ENCODE measurements around the gene BOK.
"Not testable (repeated sequence)": the region's sequence is repeated elsewhere in the genome, so short reads cannot be mapped to it uniquely, and the experiment has no call there.

Gene BOK

GRCh38 chr2:241569831-241570281 is 11.3 kb downstream of the BOK start:
- no peak overlapping the region for H3K4me3 ChIP-seq (ENCODE audit: low read length)
- no peak for DNase-seq (ENCODE audit: low read depth)
- no peak for TF ChIP-seq CTCF (conservative IDR thresholded peaks at IDR 0.05; ENCODE audit: low read depth, low read length)

GRCh38 chr2:241570961-241571581 is 12.5 kb downstream of the BOK start:
- H3K4me3 ChIP-seq (ENCODE audit: low read length), result no peak overlapping the region
- no peak for DNase-seq (ENCODE audit: low read depth)
- no peak for TF ChIP-seq CTCF (conservative IDR thresholded peaks at IDR 0.05; ENCODE audit: low read depth, low read length)

GRCh38 chr2:241571821-241572620 is 13.5 kb downstream of the BOK start:
- DNase-seq (ENCODE audit: low read depth), result no peak
- H3K4me3 ChIP-seq (ENCODE audit: low read length), result no peak overlapping the region
- no peak for TF ChIP-seq CTCF (conservative IDR thresholded peaks at IDR 0.05; ENCODE audit: low read depth, low read length)

- H3K4me3 ChIP-seq (ENCODE audit: low read length); DNase-seq (ENCODE audit: low read depth): not testable (repeated sequence)
Observed at GRCh38 chr2:241572915-241573651, 14.5 kb downstream of the BOK start.

- no peak for TF ChIP-seq CTCF (conservative IDR thresholded peaks at IDR 0.05; ENCODE audit: low read depth, low read length)
- no peak for DNase-seq (ENCODE audit: low read depth)
- H3K4me3 ChIP-seq (ENCODE audit: low read length), result no peak overlapping the region
Observed at GRCh38 chr2:241573741-241574140, 15.2 kb downstream of the BOK start.

- DNase-seq (ENCODE audit: low read depth), result no peak
- TF ChIP-seq CTCF (conservative IDR thresholded peaks at IDR 0.05; ENCODE audit: low read depth, low read length), result no peak
- H3K4me3 ChIP-seq (ENCODE audit: low read length), result no peak overlapping the region
Observed at GRCh38 chr2:241574911-241575623, 16.5 kb downstream of the BOK start.
